WTC11 (cell line): ENCODE measurements around the gene MTFR2. TPM values are rescaled to one million over a fixed set of nuclear protein-coding genes. Genes with fewer than 3 reads are reported as not detected.

ENCODE experiments used
- ATAC-seq: fragments of 200-7000 bp; cut with Tn5 transposase; 2 replicates; pipeline ENCODE4 v1.10.0; 2021; ENCODE audit warnings: mild to moderate bottlenecking, moderate library complexity
- CTCF ChIA-PET: fragments of 300-600 bp; sonication (Branson Sonifier 250); formaldehyde crosslinking; loops from one replicate; lab custom pipeline; 2021; ENCODE audit warnings: antibody characterized with exemption; lab: Charles Lee
- POLR2A ChIA-PET: fragments of 350-600 bp; sonication (Branson Sonifier 250); formaldehyde crosslinking; loops from one replicate; lab custom pipeline; 2021; ENCODE audit warnings: antibody characterized with exemption; lab: Charles Lee
- DNase-seq: peaks from one replicate; pipeline ENCODE4 v3.0.0; 2021; ENCODE audit warnings: low spot score
- H3K27ac Mint-ChIP-seq: 2 replicates; pipeline ENCODE4 v1.8.0; 2021; ENCODE audit warnings: mixed read lengths
- H3K27me3 Mint-ChIP-seq: 2 replicates; pipeline ENCODE4 v1.8.0; 2021; ENCODE audit warnings: low read depth, mild to moderate bottlenecking, moderate library complexity, mixed read lengths
- H3K36me3 Mint-ChIP-seq: 2 replicates; pipeline ENCODE4 v1.8.0; 2021; ENCODE audit warnings: mixed read lengths
- H3K4me1 Mint-ChIP-seq: 2 replicates; pipeline ENCODE4 v1.8.0; 2022; ENCODE audit warnings: mixed read lengths
- H3K4me3 Mint-ChIP-seq: 2 replicates; pipeline ENCODE4 v1.8.0; 2021; ENCODE audit warnings: mild to moderate bottlenecking, moderate library complexity, mixed read lengths
- H3K9me3 Mint-ChIP-seq: 2 replicates; pipeline ENCODE4 v1.8.0; 2021; ENCODE audit warnings: mixed read lengths
- AFF4 ChIP-seq: sonication (generic); formaldehyde crosslinking; IDR thresholded peaks from 2 replicates; pipeline ENCODE4 v1.8.1; 2023; ENCODE audit warnings: mild to moderate bottlenecking, missing genetic modification reagents, borderline replicate concordance
- AR ChIP-seq: fragments of 250-450 bp; sonication (Bioruptor Pico); IDR thresholded peaks from 2 replicates; pipeline ENCODE4 v1.9.0; 2021; ENCODE audit warnings: mild to moderate bottlenecking
- FOXP4 ChIP-seq: sonication (generic); formaldehyde crosslinking; IDR thresholded peaks from 2 replicates; pipeline ENCODE4 v1.8.0; 2022; ENCODE audit warnings: mild to moderate bottlenecking, missing genetic modification reagents
- IRF1 ChIP-seq: sonication (generic); formaldehyde crosslinking; IDR thresholded peaks from 2 replicates; pipeline ENCODE4 v1.8.0; 2023; ENCODE audit warnings: missing genetic modification reagents
- IRF2 ChIP-seq: sonication (generic); formaldehyde crosslinking; IDR thresholded peaks from 2 replicates; pipeline ENCODE4 v1.8.0; 2022; ENCODE audit warnings: low read depth, missing genetic modification reagents, borderline replicate concordance
- MAX ChIP-seq: sonication (generic); formaldehyde crosslinking; IDR thresholded peaks from 2 replicates; pipeline ENCODE4 v1.8.0; 2022; ENCODE audit warnings: mild to moderate bottlenecking, missing genetic modification reagents
- NFE2L1 ChIP-seq: sonication (generic); formaldehyde crosslinking; IDR thresholded peaks from 2 replicates; pipeline ENCODE4 v1.8.1; 2023; ENCODE audit warnings: missing genetic modification reagents
- OVOL2 ChIP-seq: fragments of 250-450 bp; sonication (Bioruptor Pico); IDR thresholded peaks from 2 replicates; pipeline ENCODE4 v1.9.0; 2021; ENCODE audit warnings: mild to moderate bottlenecking, borderline replicate concordance
- PREB ChIP-seq: sonication (generic); formaldehyde crosslinking; IDR thresholded peaks from 2 replicates; pipeline ENCODE4 v1.8.1; 2022; ENCODE audit warnings: mild to moderate bottlenecking, missing genetic modification reagents, moderate library complexity, borderline replicate concordance
- STAT6 ChIP-seq: sonication (generic); formaldehyde crosslinking; conservative IDR thresholded peaks from 2 replicates; pipeline ENCODE4 v1.8.1; 2023; ENCODE audit warnings: mild to moderate bottlenecking, low read depth, missing genetic modification reagents, moderate library complexity
- TCF7 ChIP-seq: sonication (generic); formaldehyde crosslinking; IDR thresholded peaks from 2 replicates; pipeline ENCODE4 v1.8.0; 2022; ENCODE audit warnings: mild to moderate bottlenecking, low read depth, missing genetic modification reagents, moderate library complexity
- ZMAT4 ChIP-seq: fragments of 250-450 bp; sonication (Bioruptor Pico); IDR thresholded peaks from 2 replicates; pipeline ENCODE4 v1.9.0; 2021; ENCODE audit warnings: mild to moderate bottlenecking
- ZNF138 ChIP-seq: sonication (generic); formaldehyde crosslinking; conservative IDR thresholded peaks from 2 replicates; pipeline ENCODE4 v1.8.1; 2022; ENCODE audit warnings: mild to moderate bottlenecking, moderate library complexity, missing genetic modification reagents
- ZNF512 ChIP-seq: sonication (generic); formaldehyde crosslinking; IDR thresholded peaks from 2 replicates; pipeline ENCODE4 v1.8.1; 2022; ENCODE audit warnings: missing genetic modification reagents, borderline replicate concordance
- total RNA-seq: library from RNA; stranded (reverse); gene quantifications from 3 replicates; pipeline ENCODE4 v1.2.3, GENCODE V29; 2021

The MTFR2 gene
- total RNA-seq, 1 experiment from 2014 or later = 8.5 TPM

- no peak for TF ChIP-seq AFF4 (CRISPR knock-in tag)
- no peak for TF ChIP-seq OVOL2
- TF ChIP-seq ZNF512 (CRISPR knock-in tag) = no peak
- TF ChIP-seq TCF7 (CRISPR knock-in tag) = no peak
- TF ChIP-seq ZNF138 (CRISPR knock-in tag) = no peak
- no peak for TF ChIP-seq IRF1 (CRISPR knock-in tag)
- no peak for TF ChIP-seq PREB (CRISPR knock-in tag)
These were observed 2.3 kb upstream of the MTFR2 start (continued) for GRCh38 chr6:136252441-136252840.

- ChIA-PET POLR2A (interaction anchor here (1.2 to 1.7 kb wide), 3 partner anchors 39 to 298 kb away, joined by 8 to 13 read pairs (median 9); partner anchors contain the start of genes BCLAF1 and MAP7), CTCF (interaction anchor here (1.6 to 2.6 kb wide), 2 partner anchors 296 to 299 kb away, joined by 3 to 13 read pairs; partner anchors contain the start of gene MAP7)
- TF ChIP-seq AR (CRISPR knock-in tag) (no peak), IRF2 (CRISPR knock-in tag) (no peak), MAX (CRISPR knock-in tag) (no peak), STAT6 (CRISPR knock-in tag) (no peak), NFE2L1 (CRISPR knock-in tag) (no peak), ZMAT4 (CRISPR knock-in tag) (no peak), FOXP4 (CRISPR knock-in tag) (no peak)
- Mint-ChIP-seq H3K27ac (no peak overlapping the region), H3K4me3 (peak overlapping the region; percentile 97), H3K36me3 (no peaks in the 10 kb centered on the region), H3K9me3 (no peaks in the 10 kb centered on the region), H3K27me3 (no peaks in the 10 kb centered on the region), H3K4me1 (peaks cover 17% of the 10 kb centered on the region)
- DNase-seq (no peak), ATAC-seq (no peak)
These were observed 1.3 kb upstream of the MTFR2 start for GRCh38 chr6:136251394-136251793.
